CD4-positive, alpha-beta T cell treated with Interleukin-21 for 1 hour (primary cell): ENCODE data around the gene IL19.

Source experiments
- DNase-seq: peaks from one replicate; pipeline ENCODE4 v3.0.0-alpha.2; 2020

Gene IL19

DNA sequence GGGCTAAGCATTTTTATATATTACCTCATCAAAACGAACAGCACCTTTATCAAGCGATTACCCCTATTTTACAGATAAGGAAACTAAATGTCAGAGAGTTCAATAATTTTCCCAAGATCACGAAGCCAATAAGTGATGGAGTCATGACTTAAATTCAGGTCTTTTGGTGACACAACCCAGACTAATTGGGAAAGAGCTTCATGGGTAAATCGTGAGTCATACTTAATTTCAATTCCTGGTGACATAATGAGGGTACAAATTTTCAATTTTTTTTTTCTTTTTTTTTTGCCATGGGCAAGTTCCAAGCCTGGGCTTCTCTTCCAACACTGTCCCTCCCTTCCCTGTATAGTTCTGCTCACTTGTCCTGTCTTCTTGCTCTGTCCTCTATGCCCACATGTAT lies 31.8 kb downstream of the IL19 start:
- no peak for DNase-seq

- DNase-seq: peak; percentile 90
These were observed 32.7 kb downstream of the IL19 start for GRCh38 chr1:206803221-206803730.

DNA sequence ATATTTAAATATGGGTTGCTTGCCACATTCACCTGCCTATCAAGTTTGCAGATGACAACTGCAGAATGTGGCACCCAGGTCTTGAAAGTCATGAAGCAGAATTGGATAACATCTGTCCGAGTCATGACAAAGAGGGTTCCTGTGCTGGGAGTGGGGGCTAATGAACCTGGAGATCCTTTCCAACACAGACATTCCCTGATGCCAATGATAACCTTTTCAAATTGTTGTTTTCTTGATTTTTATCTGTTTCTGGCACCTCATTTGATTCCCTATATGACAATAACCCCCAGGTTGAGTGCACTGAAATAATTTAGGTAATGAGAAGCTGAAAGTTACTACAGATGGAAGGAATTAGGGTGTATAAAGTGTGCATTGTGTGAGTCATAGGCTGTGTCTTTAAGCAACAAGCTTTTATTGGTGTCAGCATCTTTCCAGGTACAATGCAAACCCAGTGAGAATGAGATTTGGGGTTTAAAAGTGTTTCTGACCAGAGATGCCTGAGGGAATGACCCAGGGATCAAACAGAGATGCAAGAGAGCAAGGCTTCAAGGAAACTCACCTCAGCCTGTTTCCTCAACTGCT lies 33.7 kb downstream of the IL19 start:
- DNase-seq: no peak

DNA sequence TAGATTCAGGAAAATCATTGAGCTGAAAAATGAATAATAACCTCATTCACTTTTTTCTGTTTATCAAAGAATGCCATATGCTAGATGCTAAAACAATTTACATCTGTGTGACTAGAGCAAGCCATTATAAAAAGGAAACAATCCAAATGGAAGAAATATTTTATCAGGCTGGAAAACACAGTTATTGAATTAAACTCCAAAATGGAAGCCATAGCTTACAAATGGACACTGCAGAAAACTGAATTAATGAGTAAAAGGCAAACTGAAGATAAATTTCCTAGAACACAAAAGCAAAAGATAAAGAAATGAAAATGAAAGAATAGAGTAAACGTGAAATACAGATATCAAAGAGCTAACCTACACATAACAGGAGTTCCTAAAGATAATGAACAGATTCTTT lies 34.8 kb downstream of the IL19 start:
- no peak for DNase-seq

GRCh38 chr1:206808615-206809014 lies 38.0 kb downstream of the IL19 start:
- DNase-seq: peak; percentile 73

GRCh38 chr1:206809504-206810084 lies 39.0 kb downstream of the IL19 start:
- DNase-seq: peak; percentile 59

- no peak for DNase-seq
These were observed 41.9 kb downstream of the IL19 start for GRCh38 chr1:206812471-206812870.

- DNase-seq: no peak
These were observed 44.3 kb downstream of the IL19 start for GRCh38 chr1:206814716-206815341.

- peak; percentile 70 for DNase-seq
These were observed 46.1 kb downstream of the IL19 start for GRCh38 chr1:206816390-206817287.

DNA sequence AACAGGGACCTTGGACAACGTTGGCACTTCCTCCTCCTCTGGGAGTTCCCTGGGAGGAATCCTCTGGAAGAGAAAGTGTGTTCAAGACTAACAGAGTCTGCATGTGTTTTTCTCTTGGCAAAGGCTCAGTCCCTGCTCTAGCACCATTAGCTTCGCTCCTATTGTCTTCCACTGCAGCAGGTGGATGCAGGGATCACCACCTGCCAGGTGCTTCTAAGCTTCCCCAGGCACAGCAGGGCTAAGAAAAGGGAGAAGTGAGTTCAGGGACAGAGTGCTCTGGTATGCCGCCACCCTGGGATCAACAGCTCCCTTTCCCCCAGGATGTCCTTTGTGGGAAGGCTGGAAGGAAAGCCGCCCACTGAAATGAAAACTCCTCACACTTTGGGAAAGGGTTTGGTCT lies 50.9 kb downstream of the IL19 start:
- no peak for DNase-seq

- DNase-seq: no peak
These were observed 53.2 kb downstream of the IL19 start for GRCh38 chr1:206823727-206824126.

DNA sequence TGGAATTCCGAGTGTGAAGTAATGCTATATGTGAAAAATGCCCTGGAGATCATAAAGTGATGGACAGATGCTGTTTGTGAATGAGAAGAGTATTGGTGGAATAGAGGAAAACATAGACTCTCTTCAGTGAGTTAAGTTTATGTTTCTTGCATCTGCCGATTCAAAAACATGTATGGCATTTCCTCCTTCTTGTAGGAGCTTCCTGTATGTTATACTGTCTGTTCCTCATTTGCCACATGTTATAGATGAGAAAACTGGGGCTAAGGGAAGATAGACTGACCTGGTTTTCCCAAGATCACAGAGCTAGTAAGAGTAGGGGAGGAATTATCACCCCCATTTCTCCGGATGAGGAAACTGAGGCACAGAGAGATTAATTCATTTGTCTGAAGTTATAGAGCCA lies 53.8 kb downstream of the IL19 start:
- no peak for DNase-seq

DNA sequence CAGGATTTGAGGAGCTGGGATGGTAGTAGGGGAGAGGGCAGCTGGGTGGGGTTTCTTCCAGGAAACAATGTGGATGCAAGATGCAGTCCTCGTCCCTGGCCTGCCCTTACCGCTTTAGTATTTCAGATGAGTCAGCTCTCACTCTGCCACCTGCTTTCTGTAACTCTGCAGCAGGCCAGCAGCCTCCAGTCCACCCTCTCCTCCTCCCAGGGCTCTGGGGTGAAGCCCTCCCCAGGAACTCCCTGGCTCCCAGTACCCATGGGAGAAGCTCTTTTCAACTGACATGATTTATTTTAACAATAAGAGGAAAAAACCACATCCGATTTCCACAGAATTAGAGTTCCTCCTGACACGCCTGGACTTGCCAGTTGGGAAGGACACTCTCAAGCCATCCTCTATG lies 55.8 kb downstream of the IL19 start:
- DNase-seq: no peak

GRCh38 chr1:206828061-206828460 lies 57.5 kb downstream of the IL19 start:
- no peak for DNase-seq

GRCh38 chr1:206828765-206829164 lies 58.2 kb downstream of the IL19 start:
- no peak for DNase-seq

DNA sequence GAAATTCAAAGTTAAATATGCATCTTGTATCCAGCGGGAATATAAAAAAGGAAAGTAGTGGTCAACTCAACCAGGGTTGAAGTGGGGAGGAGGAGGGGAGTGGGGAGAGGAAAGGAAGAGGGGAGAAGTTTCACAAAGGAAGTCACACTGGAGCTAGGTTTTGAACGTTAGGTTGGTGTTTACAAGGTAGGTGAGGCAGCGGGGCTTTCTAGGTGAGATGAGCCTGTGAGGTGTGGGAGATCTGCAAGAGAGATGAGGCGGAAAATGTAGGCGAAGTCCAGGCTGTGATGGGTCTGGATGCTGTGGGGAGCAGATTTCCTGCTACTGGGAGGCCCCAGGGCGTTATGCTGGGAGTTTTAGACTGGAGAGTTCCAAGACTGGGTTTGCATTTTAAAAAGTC lies 58.7 kb downstream of the IL19 start:
- peak; percentile 23 for DNase-seq

DNA sequence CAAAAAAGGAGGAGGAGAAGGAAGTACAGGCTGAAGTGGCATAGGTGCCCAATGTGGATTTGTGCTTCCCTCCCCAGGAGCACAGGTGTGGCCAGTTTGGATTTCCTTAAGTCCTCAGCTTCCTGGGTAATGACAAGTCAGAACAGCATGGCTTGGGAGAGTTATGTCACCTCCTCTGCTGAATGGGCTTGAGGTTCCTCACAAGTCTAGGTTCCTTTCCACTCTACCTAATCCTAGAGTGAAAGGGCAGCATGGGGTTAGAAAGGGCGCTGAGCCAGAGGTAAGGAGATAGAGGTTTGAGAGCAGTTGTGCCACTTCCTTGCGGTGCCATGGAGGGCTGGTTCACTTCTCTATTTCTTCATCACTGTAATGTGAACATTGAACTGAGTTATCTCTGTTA lies 59.3 kb downstream of the IL19 start:
- no peak for DNase-seq

DNA sequence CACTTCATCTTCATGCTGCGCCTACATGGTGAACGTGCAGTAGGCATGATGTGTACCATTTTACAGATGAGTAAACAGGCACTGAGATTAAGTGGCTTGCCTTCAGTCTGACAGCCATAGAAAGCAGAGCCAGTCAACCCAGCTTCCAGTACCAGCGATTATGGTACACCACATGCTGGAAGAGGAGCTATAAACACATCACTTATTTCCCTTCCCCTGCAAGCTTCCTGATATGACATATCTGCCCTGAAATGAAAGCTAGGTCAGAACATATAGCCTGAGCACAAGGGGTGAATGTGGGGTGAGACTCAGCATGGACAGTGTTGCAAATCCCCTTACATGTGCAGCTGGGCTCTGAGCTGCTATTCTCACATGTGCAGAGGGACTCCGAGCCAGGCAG lies 61.1 kb downstream of the IL19 start:
- DNase-seq: no peak

GRCh38 chr1:206832352-206832880 lies 61.8 kb downstream of the IL19 start:
- no peak for DNase-seq

DNA sequence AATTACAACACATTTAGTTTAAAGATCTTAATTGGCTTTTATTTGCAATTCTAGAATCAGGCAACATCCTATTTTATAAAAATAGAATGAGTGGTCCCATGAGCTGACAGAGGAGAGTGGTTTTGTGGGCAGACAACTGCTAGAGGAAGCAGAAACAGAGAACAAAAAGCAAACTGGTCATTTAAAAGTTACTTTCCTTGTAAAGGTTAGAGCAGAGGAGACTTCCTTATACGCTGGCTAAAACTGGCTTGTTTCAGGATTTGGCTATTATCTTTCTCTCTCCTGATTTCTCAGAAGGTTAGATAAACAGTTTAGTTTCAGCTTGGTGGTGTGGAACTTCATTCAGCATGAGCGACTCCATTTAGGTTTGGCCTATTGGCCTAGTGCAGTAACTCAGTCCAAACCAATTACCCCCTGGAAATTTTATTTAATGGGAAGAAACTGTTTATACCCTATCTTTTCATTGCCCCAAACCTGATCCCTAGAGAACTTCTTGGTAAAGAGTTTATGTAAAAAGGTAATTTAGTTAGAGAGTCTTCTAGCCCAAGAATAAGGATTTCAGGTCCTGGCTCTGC lies 62.6 kb downstream of the IL19 start:
- DNase-seq: no peak

GRCh38 chr1:206833801-206834200 lies 63.2 kb downstream of the IL19 start:
- DNase-seq: no peak

DNA sequence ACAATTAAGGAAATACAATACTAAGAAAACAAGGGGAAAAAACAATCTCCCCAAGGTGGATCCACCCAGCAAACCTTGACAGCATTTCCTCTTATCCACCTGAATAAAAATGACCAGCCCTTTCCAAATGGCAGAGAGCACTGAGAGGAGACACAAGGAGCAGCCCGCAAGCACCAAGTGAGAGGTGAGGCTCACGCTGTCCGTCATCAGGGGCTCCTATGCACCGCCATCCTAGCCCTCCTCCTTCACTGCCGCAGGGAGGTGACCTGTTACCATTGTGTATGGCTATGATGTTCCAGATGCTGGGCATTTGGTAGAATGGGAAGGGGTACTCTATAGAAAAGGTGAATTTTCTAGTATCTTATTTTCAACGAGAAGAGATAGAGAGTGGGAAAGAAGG lies 63.6 kb downstream of the IL19 start:
- DNase-seq: no peak

- DNase-seq: peak; percentile 29
These were observed 64.1 kb downstream of the IL19 start for GRCh38 chr1:206834711-206835110.
